ENCODE measurements around the gene AJAP1.

DNA sequence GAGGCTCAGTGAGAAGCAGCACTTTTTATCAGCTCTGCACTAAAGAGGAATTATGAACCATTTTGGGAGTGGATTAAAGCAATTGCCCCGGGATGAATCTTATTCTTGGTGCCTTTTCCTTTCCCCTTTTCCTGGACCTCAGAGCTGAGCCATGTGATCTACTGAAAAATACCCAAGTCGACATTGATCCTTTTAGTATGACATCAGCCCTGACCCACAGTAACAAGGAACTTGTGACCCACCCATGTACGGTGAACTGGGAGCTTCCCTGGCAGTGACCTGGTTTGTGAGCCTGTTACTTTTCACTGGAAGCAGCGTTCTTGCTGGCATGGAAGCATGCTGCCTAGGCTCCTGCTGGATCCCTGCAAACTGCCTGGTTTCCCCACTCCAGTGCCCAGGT, 15.9 kb downstream of the AJAP1 start:
- TF ChIP-seq CEBPB (IDR thresholded peaks at IDR 0.05): no peak
- TF ChIP-seq, protein P1, sequence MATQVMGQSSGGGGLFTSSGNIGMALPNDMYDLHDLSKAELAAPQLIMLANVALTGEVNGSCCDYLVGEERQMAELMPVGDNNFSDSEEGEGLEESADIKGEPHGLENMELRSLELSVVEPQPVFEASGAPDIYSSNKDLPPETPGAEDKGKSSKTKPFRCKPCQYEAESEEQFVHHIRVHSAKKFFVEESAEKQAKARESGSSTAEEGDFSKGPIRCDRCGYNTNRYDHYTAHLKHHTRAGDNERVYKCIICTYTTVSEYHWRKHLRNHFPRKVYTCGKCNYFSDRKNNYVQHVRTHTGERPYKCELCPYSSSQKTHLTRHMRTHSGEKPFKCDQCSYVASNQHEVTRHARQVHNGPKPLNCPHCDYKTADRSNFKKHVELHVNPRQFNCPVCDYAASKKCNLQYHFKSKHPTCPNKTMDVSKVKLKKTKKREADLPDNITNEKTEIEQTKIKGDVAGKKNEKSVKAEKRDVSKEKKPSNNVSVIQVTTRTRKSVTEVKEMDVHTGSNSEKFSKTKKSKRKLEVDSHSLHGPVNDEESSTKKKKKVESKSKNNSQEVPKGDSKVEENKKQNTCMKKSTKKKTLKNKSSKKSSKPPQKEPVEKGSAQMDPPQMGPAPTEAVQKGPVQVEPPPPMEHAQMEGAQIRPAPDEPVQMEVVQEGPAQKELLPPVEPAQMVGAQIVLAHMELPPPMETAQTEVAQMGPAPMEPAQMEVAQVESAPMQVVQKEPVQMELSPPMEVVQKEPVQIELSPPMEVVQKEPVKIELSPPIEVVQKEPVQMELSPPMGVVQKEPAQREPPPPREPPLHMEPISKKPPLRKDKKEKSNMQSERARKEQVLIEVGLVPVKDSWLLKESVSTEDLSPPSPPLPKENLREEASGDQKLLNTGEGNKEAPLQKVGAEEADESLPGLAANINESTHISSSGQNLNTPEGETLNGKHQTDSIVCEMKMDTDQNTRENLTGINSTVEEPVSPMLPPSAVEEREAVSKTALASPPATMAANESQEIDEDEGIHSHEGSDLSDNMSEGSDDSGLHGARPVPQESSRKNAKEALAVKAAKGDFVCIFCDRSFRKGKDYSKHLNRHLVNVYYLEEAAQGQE (IDR thresholded peaks at IDR 0.05; ENCODE audit: low read depth): no peak
- no peak for TF ChIP-seq FOXM1 (IDR thresholded peaks at IDR 0.05; ENCODE audit: borderline replicate concordance, low read depth)
- no peak for TF ChIP-seq TAF1 (IDR thresholded peaks at IDR 0.05; ENCODE audit: low read depth)
- no peak for TF ChIP-seq YY1 (IDR thresholded peaks at IDR 0.05; ENCODE audit: low read depth)
- TF ChIP-seq, protein P2, sequence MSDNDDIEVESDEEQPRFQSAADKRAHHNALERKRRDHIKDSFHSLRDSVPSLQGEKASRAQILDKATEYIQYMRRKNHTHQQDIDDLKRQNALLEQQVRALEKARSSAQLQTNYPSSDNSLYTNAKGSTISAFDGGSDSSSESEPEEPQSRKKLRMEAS (IDR thresholded peaks at IDR 0.05): no peak
- no peak for TF ChIP-seq RAD21 (IDR thresholded peaks at IDR 0.05; ENCODE audit: low read depth)
- no peak for TF ChIP-seq TEAD4 (IDR thresholded peaks at IDR 0.05)
- TF ChIP-seq ZBTB7A (IDR thresholded peaks at IDR 0.05; ENCODE audit: low read depth): no peak
- TF ChIP-seq, protein P3, sequence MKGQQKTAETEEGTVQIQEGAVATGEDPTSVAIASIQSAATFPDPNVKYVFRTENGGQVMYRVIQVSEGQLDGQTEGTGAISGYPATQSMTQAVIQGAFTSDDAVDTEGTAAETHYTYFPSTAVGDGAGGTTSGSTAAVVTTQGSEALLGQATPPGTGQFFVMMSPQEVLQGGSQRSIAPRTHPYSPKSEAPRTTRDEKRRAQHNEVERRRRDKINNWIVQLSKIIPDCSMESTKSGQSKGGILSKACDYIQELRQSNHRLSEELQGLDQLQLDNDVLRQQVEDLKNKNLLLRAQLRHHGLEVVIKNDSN (IDR thresholded peaks at IDR 0.05): no peak
- TF ChIP-seq EP300 (IDR thresholded peaks at IDR 0.05; ENCODE audit: borderline replicate concordance): no peak

All from Ishikawa (cell line).